Ishikawa (cell line): ENCODE measurements around the gene KCNG2.

Source experiments
- CEBPB ChIP-seq: IDR thresholded peaks from 2 replicates; pipeline ENCODE4 v1.6.1; 2012
- CREB1 ChIP-seq: IDR thresholded peaks from 2 replicates; pipeline ENCODE4 v1.6.1; 2012; ENCODE audit warnings: low read depth
- EGR1 ChIP-seq: IDR thresholded peaks from 2 replicates; pipeline ENCODE4 v1.6.1; 2012
- EP300 ChIP-seq: IDR thresholded peaks from 2 replicates; pipeline ENCODE4 v1.6.1; 2012; ENCODE audit warnings: borderline replicate concordance
- FOXM1 ChIP-seq: IDR thresholded peaks from 2 replicates; pipeline ENCODE4 v1.6.1; 2012; ENCODE audit warnings: low read depth, borderline replicate concordance
- NFIC ChIP-seq: IDR thresholded peaks from 2 replicates; pipeline ENCODE4 v1.6.1; 2012
- RAD21 ChIP-seq: IDR thresholded peaks from 2 replicates; pipeline ENCODE4 v1.6.1; 2012; ENCODE audit warnings: low read depth
- TAF1 ChIP-seq: IDR thresholded peaks from 2 replicates; pipeline ENCODE4 v1.6.1; 2012; ENCODE audit warnings: low read depth, mild to moderate bottlenecking
- TCF12 ChIP-seq: IDR thresholded peaks from 2 replicates; pipeline ENCODE4 v1.6.1; 2012; ENCODE audit warnings: low read depth
- TEAD4 ChIP-seq: IDR thresholded peaks from 2 replicates; pipeline ENCODE4 v1.6.1; 2012
- YY1 ChIP-seq: IDR thresholded peaks from 2 replicates; pipeline ENCODE4 v1.6.1; 2012; ENCODE audit warnings: low read depth
- ZBTB7A ChIP-seq: IDR thresholded peaks from 2 replicates; pipeline ENCODE4 v1.6.1; 2012; ENCODE audit warnings: low read depth
- TF ChIP-seq, protein P1 (sequence below): IDR thresholded peaks from 2 replicates; pipeline ENCODE4 v1.6.1; 2012
- TF ChIP-seq, protein P2 (sequence below): IDR thresholded peaks from 2 replicates; pipeline ENCODE4 v1.6.1; 2012
- TF ChIP-seq, protein P3 (sequence below): IDR thresholded peaks from 2 replicates; pipeline ENCODE4 v1.6.1; 2012; ENCODE audit warnings: low read depth, mild to moderate bottlenecking

The KCNG2 gene

DNA sequence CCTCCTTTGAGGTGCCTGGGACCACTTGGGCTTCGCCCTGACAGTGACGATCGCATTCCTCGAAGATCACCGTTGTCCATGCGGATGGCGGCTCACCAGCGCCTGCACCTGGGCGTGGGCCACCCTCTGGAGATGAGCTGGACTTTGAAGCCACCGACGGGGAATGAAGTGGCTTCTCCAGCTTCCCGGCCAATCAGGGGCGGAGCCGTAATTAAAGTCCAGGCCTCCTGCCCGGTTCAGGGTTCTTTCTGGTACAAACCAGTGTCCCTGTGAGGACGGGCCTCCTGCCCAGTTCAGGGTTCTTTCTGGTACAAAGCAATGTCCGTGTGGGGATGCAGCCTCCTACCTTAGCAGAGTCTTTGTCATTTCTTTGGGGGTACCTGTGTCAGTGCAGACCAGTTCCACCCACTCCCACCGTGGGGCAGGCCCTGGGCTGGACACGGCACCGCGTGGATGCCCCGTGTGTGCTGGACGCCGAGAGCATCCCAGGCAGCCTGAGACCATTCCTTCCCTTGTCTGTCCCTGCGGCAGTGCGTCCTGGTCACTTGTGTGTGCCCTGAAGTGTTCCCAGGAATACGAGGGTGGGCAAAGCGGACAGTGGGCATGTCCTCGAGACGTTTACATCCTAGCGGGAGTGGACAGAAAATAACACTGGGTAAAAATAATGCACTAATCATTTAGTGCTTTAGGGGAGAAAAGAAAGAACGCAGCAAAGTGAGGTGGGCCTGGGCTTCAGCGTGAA is 55.0 kb downstream of the KCNG2 start:
- no peak for TF ChIP-seq RAD21
- TF ChIP-seq, protein P1, sequence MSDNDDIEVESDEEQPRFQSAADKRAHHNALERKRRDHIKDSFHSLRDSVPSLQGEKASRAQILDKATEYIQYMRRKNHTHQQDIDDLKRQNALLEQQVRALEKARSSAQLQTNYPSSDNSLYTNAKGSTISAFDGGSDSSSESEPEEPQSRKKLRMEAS = no peak
- no peak for TF ChIP-seq CEBPB
- TF ChIP-seq NFIC = no peak
- TF ChIP-seq EGR1 = no peak
- no peak for TF ChIP-seq TCF12
- no peak for TF ChIP-seq TAF1
- TF ChIP-seq, protein P2, sequence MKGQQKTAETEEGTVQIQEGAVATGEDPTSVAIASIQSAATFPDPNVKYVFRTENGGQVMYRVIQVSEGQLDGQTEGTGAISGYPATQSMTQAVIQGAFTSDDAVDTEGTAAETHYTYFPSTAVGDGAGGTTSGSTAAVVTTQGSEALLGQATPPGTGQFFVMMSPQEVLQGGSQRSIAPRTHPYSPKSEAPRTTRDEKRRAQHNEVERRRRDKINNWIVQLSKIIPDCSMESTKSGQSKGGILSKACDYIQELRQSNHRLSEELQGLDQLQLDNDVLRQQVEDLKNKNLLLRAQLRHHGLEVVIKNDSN = no peak
- TF ChIP-seq, protein P3, sequence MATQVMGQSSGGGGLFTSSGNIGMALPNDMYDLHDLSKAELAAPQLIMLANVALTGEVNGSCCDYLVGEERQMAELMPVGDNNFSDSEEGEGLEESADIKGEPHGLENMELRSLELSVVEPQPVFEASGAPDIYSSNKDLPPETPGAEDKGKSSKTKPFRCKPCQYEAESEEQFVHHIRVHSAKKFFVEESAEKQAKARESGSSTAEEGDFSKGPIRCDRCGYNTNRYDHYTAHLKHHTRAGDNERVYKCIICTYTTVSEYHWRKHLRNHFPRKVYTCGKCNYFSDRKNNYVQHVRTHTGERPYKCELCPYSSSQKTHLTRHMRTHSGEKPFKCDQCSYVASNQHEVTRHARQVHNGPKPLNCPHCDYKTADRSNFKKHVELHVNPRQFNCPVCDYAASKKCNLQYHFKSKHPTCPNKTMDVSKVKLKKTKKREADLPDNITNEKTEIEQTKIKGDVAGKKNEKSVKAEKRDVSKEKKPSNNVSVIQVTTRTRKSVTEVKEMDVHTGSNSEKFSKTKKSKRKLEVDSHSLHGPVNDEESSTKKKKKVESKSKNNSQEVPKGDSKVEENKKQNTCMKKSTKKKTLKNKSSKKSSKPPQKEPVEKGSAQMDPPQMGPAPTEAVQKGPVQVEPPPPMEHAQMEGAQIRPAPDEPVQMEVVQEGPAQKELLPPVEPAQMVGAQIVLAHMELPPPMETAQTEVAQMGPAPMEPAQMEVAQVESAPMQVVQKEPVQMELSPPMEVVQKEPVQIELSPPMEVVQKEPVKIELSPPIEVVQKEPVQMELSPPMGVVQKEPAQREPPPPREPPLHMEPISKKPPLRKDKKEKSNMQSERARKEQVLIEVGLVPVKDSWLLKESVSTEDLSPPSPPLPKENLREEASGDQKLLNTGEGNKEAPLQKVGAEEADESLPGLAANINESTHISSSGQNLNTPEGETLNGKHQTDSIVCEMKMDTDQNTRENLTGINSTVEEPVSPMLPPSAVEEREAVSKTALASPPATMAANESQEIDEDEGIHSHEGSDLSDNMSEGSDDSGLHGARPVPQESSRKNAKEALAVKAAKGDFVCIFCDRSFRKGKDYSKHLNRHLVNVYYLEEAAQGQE = no peak
- no peak for TF ChIP-seq FOXM1
- TF ChIP-seq YY1 = no peak
- TF ChIP-seq TEAD4 = no peak
- TF ChIP-seq CREB1 = no peak

DNA sequence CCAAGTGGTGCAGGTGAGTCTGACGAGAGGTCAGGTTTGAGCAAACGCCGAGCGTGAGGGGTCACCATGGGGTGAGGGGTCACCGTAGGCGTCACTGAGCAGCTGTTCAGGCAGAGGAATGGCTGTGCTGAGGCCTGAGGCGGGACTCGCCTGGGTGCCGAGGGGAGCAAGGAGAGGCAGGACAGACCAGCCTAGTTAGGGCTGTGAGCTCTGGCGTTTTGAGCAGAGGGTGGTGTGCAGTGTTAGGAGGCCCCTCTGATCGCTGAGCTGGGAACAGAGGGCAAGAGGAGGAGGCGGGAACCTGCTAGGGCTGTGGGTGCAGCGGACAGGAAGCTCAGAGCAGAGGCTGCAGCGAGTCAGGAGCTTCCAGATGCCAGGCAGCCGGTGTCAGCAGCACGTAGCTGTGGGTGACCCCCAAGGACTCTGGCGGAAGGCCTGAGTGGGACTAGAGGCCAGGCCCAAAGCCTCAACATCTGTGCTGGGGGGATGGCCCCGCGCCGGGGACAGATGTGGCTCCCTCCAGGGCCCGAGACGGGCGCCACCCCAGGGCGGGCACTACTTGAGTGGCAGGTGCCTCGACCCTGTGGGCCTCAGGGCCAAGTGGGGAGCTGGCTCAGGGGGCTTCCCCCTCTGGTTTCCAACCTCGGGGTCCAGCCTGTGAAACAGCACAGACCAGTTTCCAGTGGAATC is 55.7 kb downstream of the KCNG2 start:
- no peak for TF ChIP-seq NFIC
- no peak for TF ChIP-seq TEAD4
- no peak for TF ChIP-seq YY1
- no peak for TF ChIP-seq CREB1
- TF ChIP-seq, protein P2 = no peak
- TF ChIP-seq CEBPB = no peak
- TF ChIP-seq FOXM1 = no peak
- no peak for TF ChIP-seq RAD21
- TF ChIP-seq, protein P3 = no peak
- TF ChIP-seq EGR1 = no peak
- no peak for TF ChIP-seq TCF12
- no peak for TF ChIP-seq TAF1
- TF ChIP-seq, protein P1 = no peak

DNA sequence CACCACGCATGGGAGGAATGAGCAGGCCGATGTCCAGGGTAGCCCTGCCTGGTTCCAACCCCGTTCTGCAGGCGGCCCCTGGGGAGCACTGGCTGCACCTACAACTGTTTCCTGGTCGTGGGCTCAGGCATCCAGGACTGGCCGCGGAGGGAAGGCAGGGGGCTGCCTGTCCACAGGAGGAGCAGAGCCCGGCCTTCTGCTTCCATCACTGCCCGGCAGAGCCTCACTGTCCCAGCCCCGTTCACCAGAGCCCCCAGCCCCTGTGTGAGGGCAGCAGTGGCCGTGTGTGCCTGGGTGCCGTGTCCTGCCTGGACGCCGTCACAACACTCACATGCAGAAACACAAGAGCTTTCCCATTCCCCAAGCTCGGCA is 56.2 kb downstream of the KCNG2 start:
- TF ChIP-seq, protein P1 = no peak
- TF ChIP-seq EP300 (no peak), TEAD4 (no peak), FOXM1 (no peak), ZBTB7A (no peak), CREB1 (no peak), TAF1 (no peak), EGR1 (no peak), NFIC (no peak), RAD21 (no peak), TCF12 (no peak)
- TF ChIP-seq, protein P2 = no peak
- TF ChIP-seq, protein P3 = no peak
